HEK293 (cell line): ENCODE results near the gene LRRC59.

ENCODE experiments used
- CTCF ChIA-PET: fragments of 350-600 bp; formaldehyde crosslinking; extraction: SDS; loops from one replicate; lab custom pipeline; 2021; ENCODE audit warnings: antibody characterized with exemption; lab: Yijun Ruan, JAX
- POLR2A ChIA-PET: fragments of 300-600 bp; formaldehyde crosslinking; extraction: SDS; loops from one replicate; lab custom pipeline; 2020; ENCODE audit warnings: antibody characterized with exemption, inconsistent platforms; lab: Yijun Ruan, JAX
- H3K27ac ChIP-seq: fragments of 200-500 bp; sonication (Bioruptor generic); 2 replicates; pipeline ENCODE4 v1.5.1; 2014; ENCODE audit warnings: low read depth, low read length, control low read depth, inconsistent platforms; ENCODE audit errors: extremely low read depth
- H3K36me3 ChIP-seq, 2 experiments: fragments of 200-500 bp in 1 of 2; sonication (Bioruptor generic) in 1 of 2; 1 replicate in 1 of 2; 2 replicates in 1 of 2; pipeline ENCODE4 v1.5.1; 2014 to 2017; ENCODE audit warnings: inconsistent platforms in 2 of 2, low read length in 2 of 2; ENCODE audit not compliant: control insufficient read depth in 2 of 2, insufficient read depth in 1 of 2
- H3K4me1 ChIP-seq: fragments of 200-500 bp; sonication (Bioruptor generic); 2 replicates; pipeline ENCODE4 v1.5.1; 2014; ENCODE audit warnings: mild to moderate bottlenecking, low read length, inconsistent platforms; ENCODE audit not compliant: control insufficient read depth, insufficient read depth
- H3K4me3 ChIP-seq: 2 replicates; pipeline ENCODE4 v1.5.1; 2011; ENCODE audit warnings: low read depth, mild to moderate bottlenecking, control low read depth, low read length, moderate library complexity
- H3K9me3 ChIP-seq: fragments of 200-500 bp; sonication (Bioruptor generic); 2 replicates; pipeline ENCODE4 v1.5.1; 2014; ENCODE audit warnings: low read depth, low read length, inconsistent platforms; ENCODE audit not compliant: control insufficient read depth, insufficient read depth
- BCL11B ChIP-seq: fragments of 450-650 bp; formaldehyde crosslinking; IDR thresholded peaks from 2 replicates; pipeline ENCODE4 v1.5.1; 2016; ENCODE audit warnings: low read depth, missing biosample characterization, missing genetic modification characterization
- BCL6B ChIP-seq: fragments of 450-650 bp; formaldehyde crosslinking; IDR thresholded peaks from 2 replicates; pipeline ENCODE4 v1.5.1; 2017; ENCODE audit warnings: missing biosample characterization, missing genetic modification characterization
- KLF9 ChIP-seq: fragments of 450-650 bp; formaldehyde crosslinking; IDR thresholded peaks from 2 replicates; pipeline ENCODE4 v1.5.1; 2016; ENCODE audit warnings: missing biosample characterization, missing genetic modification characterization, low read depth
- RBAK ChIP-seq: fragments of 450-650 bp; formaldehyde crosslinking; IDR thresholded peaks from 2 replicates; pipeline ENCODE4 v1.5.1; 2016; ENCODE audit warnings: missing biosample characterization, missing genetic modification characterization
- SCRT1 ChIP-seq: fragments of 450-650 bp; formaldehyde crosslinking; IDR thresholded peaks from 2 replicates; pipeline ENCODE4 v1.5.1; 2016; ENCODE audit warnings: missing biosample characterization, missing genetic modification characterization, borderline replicate concordance
- SCRT2 ChIP-seq: fragments of 450-650 bp; formaldehyde crosslinking; IDR thresholded peaks from 2 replicates; pipeline ENCODE4 v1.5.1; 2016; ENCODE audit warnings: missing biosample characterization, missing genetic modification characterization
- TRIM28 ChIP-seq: IDR thresholded peaks from 2 replicates; pipeline ENCODE4 v1.6.1; 2011; ENCODE audit warnings: low read length, control low read depth, borderline replicate concordance
- YY1 ChIP-seq: fragments of 450-650 bp; formaldehyde crosslinking; IDR thresholded peaks from 2 replicates; pipeline ENCODE4 v1.5.1; 2018; ENCODE audit warnings: missing biosample characterization, missing genetic modification characterization
- ZBTB17 ChIP-seq: fragments of 450-650 bp; formaldehyde crosslinking; IDR thresholded peaks from 2 replicates; pipeline ENCODE4 v1.5.1; 2016; ENCODE audit warnings: missing biosample characterization, missing genetic modification characterization
- ZBTB44 ChIP-seq: fragments of 450-650 bp; IDR thresholded peaks from 2 replicates; pipeline ENCODE4 v1.5.1; 2018; ENCODE audit warnings: missing biosample characterization, mild to moderate bottlenecking, missing genetic modification characterization
- ZFP69B ChIP-seq: fragments of 450-650 bp; formaldehyde crosslinking; IDR thresholded peaks from 2 replicates; pipeline ENCODE4 v1.5.1; 2016; ENCODE audit warnings: missing biosample characterization, missing genetic modification characterization
- ZNF132 ChIP-seq: fragments of 450-650 bp; formaldehyde crosslinking; IDR thresholded peaks from 2 replicates; pipeline ENCODE4 v1.5.1; 2017; ENCODE audit warnings: missing biosample characterization, missing genetic modification characterization, borderline replicate concordance
- ZNF169 ChIP-seq: fragments of 450-650 bp; formaldehyde crosslinking; IDR thresholded peaks from 2 replicates; pipeline ENCODE4 v1.5.1; 2016; ENCODE audit warnings: missing biosample characterization, missing genetic modification characterization
- ZNF211 ChIP-seq: fragments of 450-650 bp; formaldehyde crosslinking; IDR thresholded peaks from 2 replicates; pipeline ENCODE4 v1.5.1; 2016; ENCODE audit warnings: low read depth, missing biosample characterization, missing genetic modification characterization
- ZNF366 ChIP-seq: fragments of 450-650 bp; formaldehyde crosslinking; conservative IDR thresholded peaks from 2 replicates; pipeline ENCODE4 v1.5.1; 2016; ENCODE audit warnings: missing biosample characterization, missing genetic modification characterization
- ZNF391 ChIP-seq: fragments of 450-650 bp; formaldehyde crosslinking; IDR thresholded peaks from 2 replicates; pipeline ENCODE4 v1.5.1; 2016; ENCODE audit warnings: low read depth, missing biosample characterization, missing genetic modification characterization, borderline replicate concordance
- ZNF473 ChIP-seq: fragments of 450-650 bp; formaldehyde crosslinking; IDR thresholded peaks from 2 replicates; pipeline ENCODE4 v1.5.1; 2017; ENCODE audit warnings: missing biosample characterization, missing genetic modification characterization
- ZNF521 ChIP-seq: fragments of 450-650 bp; formaldehyde crosslinking; IDR thresholded peaks from 2 replicates; pipeline ENCODE4 v1.5.1; 2017; ENCODE audit warnings: missing biosample characterization, mild to moderate bottlenecking, missing genetic modification characterization
- ZNF544 ChIP-seq: fragments of 450-650 bp; formaldehyde crosslinking; IDR thresholded peaks from 2 replicates; pipeline ENCODE4 v1.5.0; 2017; ENCODE audit warnings: missing biosample characterization, missing genetic modification characterization
- ZNF623 ChIP-seq: fragments of 450-650 bp; formaldehyde crosslinking; IDR thresholded peaks from 2 replicates; pipeline ENCODE4 v1.5.1; 2016; ENCODE audit warnings: missing biosample characterization, missing genetic modification characterization
- ZNF624 ChIP-seq: fragments of 450-650 bp; formaldehyde crosslinking; IDR thresholded peaks from 2 replicates; pipeline ENCODE4 v1.5.1; 2017; ENCODE audit warnings: missing biosample characterization, missing genetic modification characterization
- ZNF626 ChIP-seq: fragments of 450-650 bp; sonication (Bioruptor Pico); formaldehyde crosslinking; IDR thresholded peaks from 2 replicates; pipeline ENCODE4 v1.5.1; 2018; ENCODE audit warnings: missing biosample characterization, missing genetic modification characterization, inconsistent platforms
- ZNF692 ChIP-seq: fragments of 450-650 bp; formaldehyde crosslinking; IDR thresholded peaks from 2 replicates; pipeline ENCODE4 v1.5.1; 2016; ENCODE audit warnings: missing biosample characterization, missing genetic modification characterization
- ZNF776 ChIP-seq: fragments of 450-650 bp; formaldehyde crosslinking; IDR thresholded peaks from 2 replicates; pipeline ENCODE4 v1.5.0; 2017; ENCODE audit warnings: missing biosample characterization, missing genetic modification characterization, borderline replicate concordance
- ZNF791 ChIP-seq: fragments of 450-650 bp; formaldehyde crosslinking; IDR thresholded peaks from 2 replicates; pipeline ENCODE4 v1.5.1; 2016; ENCODE audit warnings: missing biosample characterization, missing genetic modification characterization
- ZSCAN18 ChIP-seq: fragments of 450-650 bp; formaldehyde crosslinking; IDR thresholded peaks from 2 replicates; pipeline ENCODE4 v1.5.1; 2016; ENCODE audit warnings: missing biosample characterization, missing genetic modification characterization
- TF ChIP-seq, protein P1 (sequence below): fragments of 450-650 bp; formaldehyde crosslinking; IDR thresholded peaks from 2 replicates; pipeline ENCODE4 v1.5.1; 2016; ENCODE audit warnings: missing biosample characterization, missing genetic modification characterization

Gene LRRC59

GRCh38 chr17:50397111-50397918 lies at the start of gene LRRC59 (continued):
- peak; percentile 91; the same call in 1 of the 2 replicates for TF ChIP-seq ZSCAN18 (tag by site-specific recombination)
- TF ChIP-seq ZNF366: no peak; the same call in 1 of the 2 replicates
- no peak for TF ChIP-seq ZNF776

GRCh38 chr17:50445730-50446325 lies 48.5 kb upstream of the LRRC59 start:
- Histone ChIP-seq H3K4me1 (peaks cover 20% of the 10 kb centered on the region), H3K27ac (no peak overlapping the region), H3K9me3 (no peaks in the 10 kb centered on the region), H3K4me3 (no peak overlapping the region), H3K36me3 (no peaks in the 10 kb centered on the region; a peak in 1 of 3 replicates)
- CTCF ChIA-PET: interaction anchor here (0.9 to 2.1 kb wide), 2 partner anchors 19 to 33 kb away, joined by 3 to 7 read pairs; partner anchors contain the start of gene RSAD1
- POLR2A ChIA-PET: no interaction called here
- TF ChIP-seq RBAK (tag by site-specific recombination) (no peak), BCL11B (tag by site-specific recombination) (no peak), ZNF791 (tag by site-specific recombination) (no peak), ZNF473 (tag by site-specific recombination) (no peak), ZBTB17 (tag by site-specific recombination) (peak; percentile 44; the same call in 1 of the 2 replicates), SCRT2 (peak; percentile 69), KLF9 (tag by site-specific recombination) (no peak), ZNF211 (tag by site-specific recombination) (no peak), ZNF623 (tag by site-specific recombination) (no peak), ZNF391 (tag by site-specific recombination) (no peak), ZNF626 (tag by site-specific recombination) (no peak), SCRT1 (tag by site-specific recombination) (peak; percentile 59; the same call in 1 of the 2 replicates), TRIM28 (no peak), ZNF544 (no peak), ZFP69B (tag by site-specific recombination) (no peak), ZNF169 (tag by site-specific recombination) (no peak), ZNF366 (no peak), ZNF132 (tag by site-specific recombination) (no peak), BCL6B (tag by site-specific recombination) (no peak), ZNF624 (tag by site-specific recombination) (no peak), YY1 (tag by site-specific recombination) (no peak), ZNF521 (tag by site-specific recombination) (no peak), ZBTB44 (tag by site-specific recombination) (no peak), ZNF692 (no peak)
- TF ChIP-seq, protein P1, sequence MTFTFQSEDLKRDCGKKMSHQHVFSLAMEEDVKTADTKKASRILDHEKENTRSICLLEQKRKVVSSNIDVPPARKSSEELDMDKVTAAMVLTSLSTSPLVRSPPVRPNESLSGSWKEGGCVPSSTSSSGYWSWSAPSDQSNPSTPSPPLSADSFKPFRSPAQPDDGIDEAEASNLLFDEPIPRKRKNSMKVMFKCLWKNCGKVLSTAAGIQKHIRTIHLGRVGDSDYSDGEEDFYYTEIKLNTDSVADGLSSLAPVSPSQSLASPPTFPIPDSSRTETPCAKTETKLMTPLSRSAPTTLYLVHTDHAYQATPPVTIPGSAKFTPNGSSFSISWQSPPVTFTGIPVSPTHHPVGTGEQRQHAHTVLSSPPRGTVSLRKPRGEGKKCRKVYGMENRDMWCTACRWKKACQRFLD (tag by site-specific recombination): no peak
